ENCODE measurements around the gene ME2. TPM values are rescaled to one million over a fixed set of nuclear protein-coding genes. Genes with fewer than 3 reads are reported as not detected.

Gene ME2
- total and polyA plus RNA-seq, 7 donors, result 40.2 to 75.1 (median 60.1) TPM

DNA sequence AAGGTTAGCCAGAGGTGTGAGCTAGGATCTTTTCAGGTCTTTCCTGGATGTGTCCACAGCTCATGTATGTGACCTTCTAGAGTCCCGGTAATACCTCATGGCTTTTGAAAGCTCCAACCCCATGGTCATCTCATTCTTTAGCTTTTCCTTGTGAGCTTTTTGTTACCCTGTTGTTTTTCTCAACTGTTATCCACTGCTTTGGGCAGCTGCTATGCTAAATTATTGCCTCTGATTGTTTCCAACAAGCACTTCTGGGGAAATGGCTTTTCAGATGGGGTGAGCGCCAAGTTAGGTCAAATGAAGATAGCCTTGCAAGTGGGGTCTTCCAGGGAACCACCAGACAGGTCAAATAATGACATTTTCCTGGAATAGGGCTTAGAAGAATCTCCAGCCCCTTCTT lies 27.9 kb downstream of the ME2 start:
- DNase-seq, result no peak
- Histone ChIP-seq H3K36me3 (peaks cover 4 to 40% (median 6%) of the 10 kb centered on the region in 4 donors), H3K9me3 (no peaks in the 10 kb centered on the region), H3K4me1 (no peaks in the 10 kb centered on the region), H3K4me3 (no peak overlapping the region), H3K27me3 (no peaks in the 10 kb centered on the region), H3K27ac (no peak overlapping the region)
- intact Hi-C loops (cut with DNase I), result no loop called here
- WGBS, 2 donors, result 99% methylated on average over 2 of the region's 2 CpGs
- TF ChIP-seq EP300 (IDR thresholded peaks at IDR 0.05) (no peak), CTCF (IDR thresholded peaks at IDR 0.05) (no peak), POLR2A (IDR thresholded peaks at IDR 0.05) (no peak), POLR2AphosphoS5 (IDR thresholded peaks at IDR 0.05) (no peak)

- WGBS, 2 donors, result 95 to 99% methylated on average over 1 of the region's 1 CpG
- Histone ChIP-seq H3K27me3 (no peaks in the 10 kb centered on the region), H3K36me3 (peaks cover 4 to 58% (median 6%) of the 10 kb centered on the region in 4 donors), H3K9me3 (no peaks in the 10 kb centered on the region), H3K27ac (no peak overlapping the region), H3K4me3 (no peak overlapping the region), H3K4me1 (no peaks in the 10 kb centered on the region)
- TF ChIP-seq CTCF (IDR thresholded peaks at IDR 0.05) (no peak), EP300 (IDR thresholded peaks at IDR 0.05) (no peak), POLR2A (IDR thresholded peaks at IDR 0.05) (no peak), POLR2AphosphoS5 (IDR thresholded peaks at IDR 0.05) (no peak)
- intact Hi-C loops (cut with DNase I), result no loop called here
- DNase-seq, result no peak
These were observed 30.3 kb downstream of the ME2 start for GRCh38 chr18:50909261-50909660.

GRCh38 chr18:50911006-50911405 lies 32.1 kb downstream of the ME2 start:
- intact Hi-C loops (cut with DNase I), result no loop called here
- H3K27ac ChIP-seq, result no peak overlapping the region
- H3K9me3 ChIP-seq, result no peaks in the 10 kb centered on the region
- H3K4me3 ChIP-seq, result no peak overlapping the region
- H3K27me3 ChIP-seq, result no peaks in the 10 kb centered on the region
- DNase-seq, result no peak
- no peak for TF ChIP-seq EP300 (IDR thresholded peaks at IDR 0.05)
- no peak for TF ChIP-seq POLR2AphosphoS5 (IDR thresholded peaks at IDR 0.05)
- no peak for TF ChIP-seq CTCF (IDR thresholded peaks at IDR 0.05)
- TF ChIP-seq POLR2A (IDR thresholded peaks at IDR 0.05), result no peak
- peaks cover 4 to 64% (median 6%) of the 10 kb centered on the region in 4 donors for H3K36me3 ChIP-seq
- H3K4me1 ChIP-seq, result no peaks in the 10 kb centered on the region
- WGBS, 2 donors, result 73 to 86% methylated on average over 1 of the region's 1 CpG

DNA sequence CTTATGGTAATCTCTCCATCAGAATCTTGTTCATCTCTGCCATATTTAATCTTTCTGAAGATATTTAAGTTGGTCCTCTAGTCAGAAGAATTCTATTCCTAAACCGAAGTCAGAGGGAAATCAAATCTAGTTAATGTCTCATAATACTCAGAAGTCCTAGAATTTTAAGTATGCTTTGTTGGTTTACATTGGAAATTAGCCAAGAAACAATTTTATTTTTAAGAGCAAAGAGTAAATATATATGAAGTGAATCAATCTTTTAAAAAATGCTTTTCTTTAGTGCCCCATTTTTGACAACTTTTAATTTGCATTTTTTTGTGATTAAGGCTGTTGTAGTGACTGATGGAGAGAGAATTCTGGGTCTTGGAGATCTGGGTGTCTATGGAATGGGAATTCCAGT lies 38.1 kb downstream of the ME2 start:
- DNase-seq, result no peak
- Histone ChIP-seq H3K4me1 (no peaks in the 10 kb centered on the region), H3K27ac (no peak overlapping the region), H3K9me3 (no peaks in the 10 kb centered on the region), H3K27me3 (no peaks in the 10 kb centered on the region), H3K36me3 (peaks cover 0 to 69% (median 0%) of the 10 kb centered on the region in 4 donors), H3K4me3 (no peak overlapping the region)
- no peak for TF ChIP-seq POLR2AphosphoS5 (IDR thresholded peaks at IDR 0.05)
- no peak for TF ChIP-seq CTCF (IDR thresholded peaks at IDR 0.05)
- no peak for TF ChIP-seq POLR2A (IDR thresholded peaks at IDR 0.05)
- TF ChIP-seq EP300 (IDR thresholded peaks at IDR 0.05), result no peak
- 63 to 82% methylated on average over 1 of the region's 1 CpG for WGBS, 2 donors
- intact Hi-C loops (cut with DNase I), result no loop called here

DNA sequence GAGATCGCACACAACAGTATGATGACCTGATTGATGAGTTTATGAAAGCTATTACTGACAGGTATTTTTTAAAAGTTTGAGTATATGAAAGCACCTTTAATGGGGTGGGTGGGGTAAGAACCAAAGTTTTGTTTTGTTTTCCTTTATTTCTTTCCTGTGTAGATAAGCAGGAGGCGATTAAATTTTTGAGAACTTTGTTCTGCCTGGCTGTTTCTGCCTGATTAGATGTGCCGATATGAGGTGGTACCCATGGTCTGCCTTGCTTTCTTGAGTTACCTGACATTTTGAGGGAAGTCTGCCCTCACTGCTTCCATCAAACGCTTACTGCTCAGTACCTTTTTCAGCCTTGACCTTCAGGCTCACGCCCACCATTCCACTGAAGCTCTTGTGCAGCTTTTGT lies 39.2 kb downstream of the ME2 start:
- 72 to 92% methylated on average over 5 of the region's 5 CpGs for WGBS, 2 donors
- Histone ChIP-seq H3K4me3 (no peak overlapping the region), H3K4me1 (no peaks in the 10 kb centered on the region), H3K27me3 (no peaks in the 10 kb centered on the region), H3K9me3 (no peaks in the 10 kb centered on the region), H3K27ac (no peak overlapping the region), H3K36me3 (peaks cover 0 to 68% (median 0%) of the 10 kb centered on the region in 4 donors)
- intact Hi-C loops (cut with DNase I), result no loop called here
- no peak for DNase-seq
- no peak for TF ChIP-seq CTCF (IDR thresholded peaks at IDR 0.05)
- no peak for TF ChIP-seq POLR2AphosphoS5 (IDR thresholded peaks at IDR 0.05)
- TF ChIP-seq POLR2A (IDR thresholded peaks at IDR 0.05), result no peak
- no peak for TF ChIP-seq EP300 (IDR thresholded peaks at IDR 0.05)
